ENCODE results near the gene UNC5C.
"Not testable (repeated sequence)": the region's sequence is repeated elsewhere in the genome, so short reads cannot be mapped to it uniquely, and the experiment has no call there.

The UNC5C gene

DNA sequence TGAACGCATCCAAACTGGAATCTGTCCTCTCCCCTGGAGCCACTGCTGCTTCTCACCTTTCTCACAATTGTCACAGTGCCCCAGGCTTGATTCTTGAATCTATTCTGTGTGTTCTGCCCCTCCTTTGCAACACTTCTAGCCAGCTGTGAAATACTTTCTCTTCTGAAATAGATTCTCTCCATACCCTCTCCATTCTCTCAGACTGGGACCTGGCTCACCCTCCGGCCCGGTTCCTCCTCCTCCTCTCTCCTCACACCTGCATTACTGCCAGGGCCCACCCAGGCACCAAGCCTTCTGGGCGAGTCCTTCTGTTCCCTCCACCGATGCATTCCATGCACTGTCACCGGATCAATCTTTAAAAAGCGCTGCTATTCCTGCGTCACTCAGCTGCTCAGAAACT lies 336.1 kb downstream of the UNC5C start:
- DNase-seq = no peak

GRCh38 chr4:95209927-95210326 lies 338.8 kb downstream of the UNC5C start:
- no peak for DNase-seq

DNA sequence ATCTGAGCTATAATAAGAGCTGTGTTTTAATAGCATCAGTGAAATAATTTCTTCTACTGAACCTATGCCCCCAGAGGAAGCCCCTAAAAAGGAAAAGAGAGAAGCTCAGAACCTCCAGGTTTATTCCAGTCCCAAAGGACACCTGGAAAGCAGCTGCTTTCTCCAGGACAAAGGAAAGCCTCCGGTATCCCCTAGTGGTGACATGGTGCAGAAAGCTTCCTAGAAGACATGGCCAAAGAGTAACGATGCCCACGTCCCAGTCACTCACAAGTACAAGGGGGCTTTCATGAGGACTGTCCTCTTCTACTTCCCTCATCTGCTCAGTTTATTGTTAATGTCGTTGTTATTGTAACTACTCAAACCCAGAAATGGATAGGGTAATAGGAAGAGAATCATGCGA lies 343.9 kb downstream of the UNC5C start:
- DNase-seq = no peak

DNA sequence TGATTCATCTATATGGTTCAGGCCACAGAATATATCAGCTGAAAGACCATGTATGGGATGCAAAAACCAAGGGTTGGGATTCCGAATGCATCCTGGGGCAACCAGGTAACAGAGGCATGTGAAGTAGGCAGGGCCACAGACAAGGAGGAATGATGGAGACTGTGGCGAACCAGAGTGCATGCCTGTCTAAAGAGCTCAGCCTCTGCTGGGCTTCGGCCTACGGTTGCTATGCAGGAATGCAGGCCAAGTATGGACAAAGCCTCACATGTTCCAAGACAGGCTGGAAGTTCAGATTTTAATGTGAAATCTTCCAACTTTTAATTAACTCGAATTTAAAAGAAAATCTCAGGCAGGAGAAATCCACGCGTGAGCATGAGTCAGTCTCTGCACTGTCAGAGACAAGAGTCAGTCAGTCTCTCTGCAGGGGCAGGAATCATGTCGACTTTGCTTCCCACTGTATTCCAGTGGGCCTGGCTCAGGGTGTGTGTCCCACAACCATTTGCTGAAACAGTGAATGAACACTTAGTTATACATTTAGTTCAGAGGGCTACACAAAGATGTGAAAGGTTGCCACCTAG lies 344.4 kb downstream of the UNC5C start:
- DNase-seq = no peak

- no peak for DNase-seq
These were observed 349.8 kb downstream of the UNC5C start for GRCh38 chr4:95198961-95199360.

GRCh38 chr4:95197353-95197752 lies 351.4 kb downstream of the UNC5C start:
- DNase-seq = no peak

GRCh38 chr4:95193391-95194224 lies 355.2 kb downstream of the UNC5C start:
- DNase-seq = no peak

- DNase-seq = no peak
These were observed 357.2 kb downstream of the UNC5C start for GRCh38 chr4:95191537-95191936.

DNA sequence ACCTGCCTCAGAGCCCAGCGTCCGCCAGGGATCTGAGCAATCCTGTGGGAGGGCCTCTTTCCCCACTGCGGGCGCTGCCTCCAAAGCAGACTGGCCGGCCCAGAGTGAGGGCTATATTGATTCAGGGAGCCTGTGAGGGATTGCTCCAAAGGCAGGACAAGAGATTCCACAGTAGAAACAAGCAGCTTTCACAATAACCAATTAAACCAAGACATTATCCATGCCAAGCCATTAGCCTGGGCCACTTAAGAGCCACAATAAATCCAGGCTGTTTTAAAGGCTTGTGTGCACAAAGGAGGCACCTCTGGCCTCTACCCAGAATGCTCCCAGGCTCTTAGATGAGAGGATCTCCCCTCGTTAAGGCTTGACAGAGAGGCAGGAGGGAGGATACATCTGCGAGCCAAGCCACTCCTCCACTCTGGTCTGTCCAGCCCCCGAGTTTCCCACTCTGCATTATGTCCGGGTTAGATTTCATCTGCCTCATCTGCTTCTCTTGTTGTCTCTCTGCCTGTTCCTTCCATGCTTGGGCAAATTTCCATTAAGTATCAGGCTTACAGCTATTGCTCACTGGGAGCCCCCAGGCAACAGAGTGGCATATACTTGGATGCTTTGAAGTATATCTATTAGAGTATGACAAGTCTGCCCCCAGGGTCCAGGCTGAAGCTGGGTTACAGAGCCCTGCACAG lies 357.9 kb downstream of the UNC5C start:
- no peak for DNase-seq

GRCh38 chr4:95188701-95189370 lies 359.9 kb downstream of the UNC5C start:
- peak in 1 of 2 donors; percentile 39 for DNase-seq

DNA sequence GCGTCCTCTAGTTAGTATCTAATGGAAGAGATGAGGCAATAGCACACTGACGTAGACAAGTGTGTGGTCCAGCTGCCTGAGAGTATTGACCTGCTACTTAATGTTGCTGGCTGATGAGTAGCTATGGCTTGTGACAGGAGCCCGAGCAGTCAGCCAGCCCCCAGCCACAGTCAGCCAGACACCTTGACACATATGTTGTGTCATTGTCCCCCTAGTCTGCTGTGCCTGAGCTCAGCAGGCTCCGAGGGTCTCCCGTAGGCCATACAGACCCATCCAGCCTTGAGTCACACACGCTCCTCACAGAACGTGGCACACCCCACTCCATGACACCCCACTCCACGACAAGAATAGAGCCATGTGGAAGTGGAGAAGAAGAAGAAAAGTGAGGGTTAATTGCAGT lies 362.1 kb downstream of the UNC5C start:
- DNase-seq = no peak

GRCh38 chr4:95183656-95184408 lies 364.9 kb downstream of the UNC5C start:
- no peak for DNase-seq

GRCh38 chr4:95181996-95182306 lies 366.8 kb downstream of the UNC5C start:
- no peak for DNase-seq

DNA sequence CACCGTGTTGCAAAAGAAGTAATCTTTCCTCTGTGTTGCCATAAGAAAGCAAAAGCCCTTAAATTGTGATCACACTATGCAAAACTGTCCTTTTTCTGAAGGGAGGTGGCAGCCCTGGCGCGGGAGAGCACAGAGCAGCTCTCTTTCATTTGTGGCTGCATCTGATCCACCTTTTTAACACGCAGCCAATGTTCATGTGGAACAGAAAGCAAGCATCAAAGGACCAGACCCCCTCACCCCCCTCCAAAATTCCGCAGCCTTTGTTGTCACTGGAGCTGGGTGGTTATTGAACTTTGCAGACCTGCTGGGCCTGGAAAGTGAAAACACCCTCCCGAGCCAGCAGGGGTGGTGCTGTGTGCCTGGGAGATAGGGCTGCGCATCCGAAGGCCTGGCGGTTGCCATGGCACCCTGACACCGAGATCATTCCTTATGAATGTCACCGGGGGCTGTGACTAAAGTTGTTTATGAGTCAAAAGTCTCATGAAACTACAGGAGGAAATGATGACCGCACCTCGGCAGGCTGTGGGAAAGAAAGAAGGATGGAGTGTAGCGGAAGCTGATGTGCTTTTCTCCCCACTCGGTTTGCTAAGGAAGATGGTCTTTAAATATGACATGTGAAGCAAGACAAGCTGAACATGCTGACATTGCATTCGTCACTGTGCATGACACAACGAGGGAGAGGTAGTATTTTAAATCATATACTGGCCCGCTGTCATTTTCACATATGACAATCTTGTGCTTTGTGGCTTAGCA lies 367.4 kb downstream of the UNC5C start:
- DNase-seq = peak in 1 of 2 donors; percentile 11

DNA sequence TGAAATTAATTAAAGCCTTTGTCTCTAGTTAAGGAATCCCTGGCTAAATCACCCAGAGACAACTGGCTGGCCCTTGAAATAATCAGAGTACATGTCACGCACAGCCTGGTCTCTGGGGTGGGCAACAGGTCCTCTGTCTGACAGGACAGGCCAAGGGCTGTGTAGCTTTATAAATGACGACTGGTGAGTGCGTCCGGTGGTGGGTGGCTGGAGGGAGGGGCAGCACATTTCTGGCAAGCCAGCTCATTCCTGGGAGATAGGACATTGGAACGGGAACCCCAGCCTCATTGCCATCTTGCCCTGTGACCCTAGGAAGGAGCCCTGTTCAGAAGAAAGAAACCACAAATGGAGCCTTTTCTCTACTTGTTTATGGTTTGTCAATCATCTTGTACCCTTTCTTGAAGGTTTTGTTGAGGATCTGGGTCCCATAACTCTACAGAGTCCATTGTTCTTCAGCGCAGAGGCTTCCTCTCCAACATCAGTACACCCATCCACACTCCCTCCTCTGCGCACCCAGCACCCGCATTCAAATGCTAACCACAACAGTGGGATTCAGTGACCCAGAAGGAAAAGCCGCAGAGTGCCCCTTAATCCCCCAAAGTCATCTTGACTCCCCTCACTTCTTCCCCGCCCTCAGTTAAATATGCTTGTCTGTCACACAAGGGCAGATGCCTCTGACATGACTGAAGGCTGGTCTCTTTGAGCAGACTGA lies 368.1 kb downstream of the UNC5C start:
- no peak for DNase-seq

- DNase-seq = no peak
These were observed 369.8 kb downstream of the UNC5C start for GRCh38 chr4:95178938-95179337.

DNA sequence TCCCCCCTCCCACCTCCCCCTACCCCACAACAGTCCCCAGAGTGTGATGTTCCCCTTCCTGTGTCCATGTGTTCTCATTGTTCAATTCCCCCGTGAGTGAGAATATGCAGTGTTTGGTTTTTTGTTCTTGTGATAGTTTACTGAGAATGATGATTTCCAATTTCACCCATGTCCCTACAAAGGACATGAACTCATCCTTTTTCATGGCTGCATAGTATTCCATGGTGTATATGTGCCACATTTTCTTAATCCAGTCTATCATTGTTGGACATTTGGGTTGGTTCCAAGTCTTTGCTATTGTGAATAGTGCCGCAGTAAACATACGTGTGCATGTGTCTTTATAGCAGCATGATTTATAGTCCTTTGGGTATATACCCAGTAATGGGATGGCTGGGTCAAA lies 377.4 kb downstream of the UNC5C start:
- not testable (repeated sequence) for DNase-seq

- no peak for DNase-seq
These were observed 378.6 kb downstream of the UNC5C start for GRCh38 chr4:95170176-95170575.

- DNase-seq = no peak
These were observed 381.0 kb downstream of the UNC5C start for GRCh38 chr4:95167805-95168204.

DNA sequence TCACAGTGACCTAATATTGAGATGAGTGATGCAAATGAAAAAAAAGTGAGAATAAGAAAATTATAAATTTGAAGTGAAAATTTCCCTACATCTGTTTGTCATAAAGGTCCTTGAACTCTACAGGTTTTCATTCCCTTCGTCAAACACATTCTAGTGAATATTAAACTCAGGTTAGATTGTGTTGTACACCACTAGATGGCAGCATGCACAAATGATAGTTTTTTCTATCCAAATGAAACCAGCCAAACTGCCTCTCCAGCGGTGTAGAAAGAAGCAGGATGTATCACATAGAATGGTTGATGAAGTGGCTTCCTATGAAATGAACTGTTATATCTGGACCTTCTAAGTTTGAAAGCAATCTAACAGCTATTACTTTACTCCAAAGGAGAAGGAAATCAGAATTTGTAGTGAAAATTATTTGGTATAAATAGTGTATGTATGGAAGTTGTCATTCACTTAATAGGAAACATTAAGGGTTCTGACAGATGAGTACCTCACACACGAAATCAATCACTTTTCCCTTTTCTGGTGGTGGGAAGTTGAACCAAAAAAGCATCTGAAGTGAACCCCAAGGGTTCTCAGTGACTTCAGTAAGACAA lies 382.7 kb downstream of the UNC5C start:
- peak; percentile 31 to 65 for DNase-seq

DNA sequence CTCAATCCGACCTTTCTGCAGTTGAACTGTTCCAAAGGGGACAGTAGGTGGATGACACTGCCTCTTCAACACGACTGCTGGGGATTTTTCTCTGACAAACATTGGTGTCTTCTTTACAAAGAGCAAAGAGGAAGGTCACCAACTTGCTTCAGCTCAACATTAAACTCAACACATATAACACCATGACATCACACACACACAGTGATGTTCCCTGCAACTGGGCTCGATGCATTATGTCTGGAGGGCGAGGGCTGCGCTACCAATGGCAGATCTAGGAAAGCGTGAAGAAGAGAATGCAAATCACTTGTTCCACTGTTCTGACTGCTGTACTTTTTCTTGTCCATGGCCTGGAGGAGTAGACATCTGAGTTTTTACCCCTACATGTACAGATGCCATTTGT lies 385.9 kb downstream of the UNC5C start:
- no peak for DNase-seq
